Spleen (tissue), 11 donors: ENCODE results near the gene FGF13. TPM values are rescaled to one million over a fixed set of nuclear protein-coding genes. Genes with fewer than 3 reads are reported as not detected.

Experiments
- DNase-seq: peaks from one replicate; pipeline ENCODE4 v3.0.0-alpha.2; 2020
- H3K27ac ChIP-seq, 8 donors: fragments of 200-600 bp; sonication (generic) in 7 of 8; 1 replicate in 4 of 8; 2 replicates in 4 of 8; pipeline versions ENCODE4 v1.5.0 to v1.8.0; 2016 to 2021; ENCODE audit warnings: inconsistent platforms in 4 of 8, mild to moderate bottlenecking in 4 of 8, moderate library complexity in 1 of 8
- H3K27me3 ChIP-seq, 7 donors: fragments of 200-600 bp; sonication (generic) in 6 of 7; replicated peaks in 1 of 7; 1 replicate in 4 of 7; 2 replicates in 3 of 7; pipeline versions ENCODE4 v1.5.0 to v1.8.0; 2016 to 2021; ENCODE audit warnings: inconsistent platforms in 3 of 7, mild to moderate bottlenecking in 1 of 7
- H3K36me3 ChIP-seq, 6 donors: fragments of 200-600 bp; sonication (generic) in 5 of 6; 1 replicate in 4 of 6; 2 replicates in 2 of 6; pipeline versions ENCODE4 v1.5.0 to v1.8.0; 2016 to 2021; ENCODE audit warnings: inconsistent platforms in 2 of 6
- H3K4me1 ChIP-seq, 6 donors: fragments of 200-600 bp; sonication (generic) in 5 of 6; 1 replicate in 3 of 6; 2 replicates in 3 of 6; pipeline versions ENCODE4 v1.5.0 to v1.8.0; 2016 to 2021; ENCODE audit warnings: inconsistent platforms in 3 of 6
- H3K4me3 ChIP-seq, 8 donors: fragments of 200-600 bp; sonication (generic) in 7 of 8; 1 replicate in 4 of 8; 2 replicates in 4 of 8; pipeline versions ENCODE4 v1.5.0 to v1.8.0; 2016 to 2021; ENCODE audit warnings: inconsistent platforms in 4 of 8, mild to moderate bottlenecking in 4 of 8, moderate library complexity in 2 of 8
- H3K9me3 ChIP-seq, 8 donors: fragments of 200-600 bp; sonication (generic) in 7 of 8; 1 replicate in 4 of 8; 2 replicates in 4 of 8; pipeline versions ENCODE4 v1.5.0 to v1.8.0; 2016 to 2021; ENCODE audit warnings: inconsistent platforms in 4 of 8
- POLR2A ChIP-seq, 3 donors: fragments of 450-650 bp; IDR thresholded peaks; one replicate each; pipeline ENCODE4 v1.5.1; 2017; ENCODE audit warnings: antibody characterized with exemption in 3 of 3, mild to moderate bottlenecking in 1 of 3
- POLR2AphosphoS5 ChIP-seq, 3 donors: sonication (generic); formaldehyde crosslinking; IDR thresholded peaks; one replicate each; pipeline ENCODE4 v1.5.1; 2017; ENCODE audit warnings: antibody characterized with exemption in 3 of 3
- WGBS, 5 donors: extraction: QIAGEN DNeasy Blood & Tissue Kit in 3 of 5; methylation state at CpG; one replicate each; pipeline versions ENCODE4 v1.1.5 to v1.1.7; 2013 to 2018; 5-methylcytosine and 5-hydroxymethylcytosine counted together
- intact Hi-C: fragments of 100-400 bp; cut with DNase I; formaldehyde crosslinking; loops from one replicate; pipeline ENCODE4 v1.15.0; 2023; ENCODE audit warnings: low total_unique reads
- polyA plus RNA-seq, 3 donors: library from polyadenylated mRNA; stranded (reverse); fragments of 200-250 nt; gene quantifications; one replicate each; pipeline ENCODE4 v1.2.1, GENCODE V29; 2013
- total RNA-seq, 7 donors: library from RNA; depleted of rRNA in 3 of 7; stranded (reverse); fragments of >200 nt in 3 of 7; fragmentation: NEBNext Ultra II Directional in 4 of 7; extraction: Animal tissue kit (Norgen Biotek cat#: 25700) in 4 of 7; gene quantifications; one replicate each; pipeline versions ENCODE4 v1.1.0 to v1.2.1, GENCODE V29; 2016 to 2021
- TF ChIP-seq, protein P1 (sequence below), 11 experiments: fragments of 200-600 bp in 7 of 11; fragments of 450-650 bp in 4 of 11; sonication (generic) in 4 of 11; IDR thresholded peaks in 8 of 11; conservative IDR thresholded peaks in 3 of 11; 1 replicate in 7 of 11; 2 replicates in 4 of 11; pipeline versions ENCODE4 v1.4.0 to v1.8.0; 2016 to 2021; ENCODE audit warnings: antibody characterized with exemption in 11 of 11, inconsistent platforms in 4 of 11, mild to moderate bottlenecking in 1 of 11
- donor health status: healthy with polysubstance abuse.
- donor health status: DM: no; HTN: no; CAD: no; lungs with moderate emphysema.
- donor health status: DM: no; HTN: no; CAD: no.
- donor health status: Bipolar disorder and iron deficiency.
- donor health status: healthy.
- donor health status: DM: no; HTN: no; CAD: no.
- donor health status: DM: yes; HTN: yes; CAD: no.

Gene FGF13
- total and polyA plus RNA-seq, 10 donors = 2.3 to 10.9 (median 4.9) TPM

DNA sequence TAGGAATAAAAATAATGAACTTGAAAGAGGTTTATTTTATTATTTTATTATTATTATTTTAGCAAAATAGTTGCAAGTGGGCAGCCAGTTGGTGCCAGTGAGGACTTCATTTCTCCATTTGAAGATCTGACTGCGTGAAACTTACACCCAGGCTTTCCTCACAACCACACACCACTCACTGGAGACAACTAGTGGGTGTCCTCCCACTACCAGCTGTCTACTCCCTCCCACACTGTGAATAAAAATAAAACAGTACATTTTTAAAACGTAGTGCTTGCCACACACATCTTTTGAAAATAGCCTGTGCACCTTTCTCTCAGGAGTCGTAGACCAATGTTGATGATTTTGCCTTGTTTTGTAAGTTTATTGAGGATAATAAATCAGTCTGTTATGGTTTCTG is 7.4 kb downstream of the FGF13 start:
- intact Hi-C loops = no loop called here
- WGBS, 5 donors = 52 to 71% (median 61%) methylated on average over 3 of the region's 3 CpGs

DNA sequence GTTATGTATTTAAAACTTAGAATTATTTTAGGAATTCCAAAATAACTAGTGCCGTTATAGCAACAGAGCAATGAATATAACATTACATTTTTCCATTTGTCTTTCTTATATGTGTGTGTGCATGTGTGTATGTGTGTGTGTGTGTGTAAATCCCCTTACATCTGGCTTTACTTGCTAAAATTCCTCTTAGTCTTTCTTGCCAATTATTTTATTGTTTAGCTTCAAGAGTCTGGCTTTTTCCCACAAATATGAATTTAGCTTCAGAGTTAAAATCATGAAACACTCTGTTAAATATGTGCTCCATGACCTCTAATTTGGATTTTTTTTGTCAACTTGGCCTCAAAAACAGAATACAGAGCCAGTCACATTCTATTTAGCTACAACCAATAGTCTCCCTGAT is 18.9 kb downstream of the FGF13 start:
- Histone ChIP-seq H3K4me1 (no peaks in the 10 kb centered on the region), H3K27me3 (peaks cover 0 to 4% (median 0%) of the 10 kb centered on the region in 7 donors), H3K9me3 (no peaks in the 10 kb centered on the region), H3K4me3 (no peak overlapping the region), H3K27ac (no peak overlapping the region), H3K36me3 (no peaks in the 10 kb centered on the region)
- DNase-seq = no peak
- 75 to 92% (median 81%) methylated on average over 1 of the region's 1 CpG for WGBS, 5 donors
- TF ChIP-seq, protein P1, sequence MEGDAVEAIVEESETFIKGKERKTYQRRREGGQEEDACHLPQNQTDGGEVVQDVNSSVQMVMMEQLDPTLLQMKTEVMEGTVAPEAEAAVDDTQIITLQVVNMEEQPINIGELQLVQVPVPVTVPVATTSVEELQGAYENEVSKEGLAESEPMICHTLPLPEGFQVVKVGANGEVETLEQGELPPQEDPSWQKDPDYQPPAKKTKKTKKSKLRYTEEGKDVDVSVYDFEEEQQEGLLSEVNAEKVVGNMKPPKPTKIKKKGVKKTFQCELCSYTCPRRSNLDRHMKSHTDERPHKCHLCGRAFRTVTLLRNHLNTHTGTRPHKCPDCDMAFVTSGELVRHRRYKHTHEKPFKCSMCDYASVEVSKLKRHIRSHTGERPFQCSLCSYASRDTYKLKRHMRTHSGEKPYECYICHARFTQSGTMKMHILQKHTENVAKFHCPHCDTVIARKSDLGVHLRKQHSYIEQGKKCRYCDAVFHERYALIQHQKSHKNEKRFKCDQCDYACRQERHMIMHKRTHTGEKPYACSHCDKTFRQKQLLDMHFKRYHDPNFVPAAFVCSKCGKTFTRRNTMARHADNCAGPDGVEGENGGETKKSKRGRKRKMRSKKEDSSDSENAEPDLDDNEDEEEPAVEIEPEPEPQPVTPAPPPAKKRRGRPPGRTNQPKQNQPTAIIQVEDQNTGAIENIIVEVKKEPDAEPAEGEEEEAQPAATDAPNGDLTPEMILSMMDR (IDR thresholded peaks at IDR 0.05 in 8 of 11, conservative IDR thresholded peaks at IDR 0.05 in 3 of 11) = no peak
- no peak for TF ChIP-seq POLR2A (IDR thresholded peaks at IDR 0.05)
- no peak for TF ChIP-seq POLR2AphosphoS5 (IDR thresholded peaks at IDR 0.05)
- intact Hi-C loops = no loop called here

More for the DNA sequence above, 7.4 kb downstream of the FGF13 start:
- H3K4me1 ChIP-seq = no peaks in the 10 kb centered on the region
- no peaks in the 10 kb centered on the region for H3K9me3 ChIP-seq
- TF ChIP-seq POLR2AphosphoS5 (IDR thresholded peaks at IDR 0.05) (no peak), POLR2A (IDR thresholded peaks at IDR 0.05) (no peak)
- TF ChIP-seq, protein P1 (IDR thresholded peaks at IDR 0.05 in 8 of 11, conservative IDR thresholded peaks at IDR 0.05 in 3 of 11) = no peak
- no peak overlapping the region for H3K4me3 ChIP-seq
- no peak overlapping the region for H3K27ac ChIP-seq
- no peaks in the 10 kb centered on the region for H3K36me3 ChIP-seq
- DNase-seq = no peak
- peaks cover 0 to 7% (median 0%) of the 10 kb centered on the region in 7 donors for H3K27me3 ChIP-seq

DNA sequence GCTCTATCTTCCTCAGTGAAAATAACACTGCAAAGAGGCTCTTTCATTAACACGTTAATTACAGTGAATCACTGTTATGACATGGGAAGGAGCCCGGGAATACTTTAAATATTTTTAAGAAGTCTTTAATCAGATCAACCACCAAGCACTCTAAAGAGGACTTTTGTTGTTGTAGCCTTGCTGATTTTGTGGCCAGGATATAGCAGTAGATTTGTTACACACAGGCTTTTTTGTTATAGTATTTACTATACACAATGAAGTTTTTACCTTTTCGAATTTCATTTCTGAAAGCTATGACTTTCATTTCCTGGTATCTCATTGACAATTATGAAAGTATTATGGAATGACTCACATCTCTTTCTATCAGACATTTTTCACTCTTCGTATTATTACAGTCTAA is 20.3 kb downstream of the FGF13 start:
- TF ChIP-seq POLR2A (IDR thresholded peaks at IDR 0.05) (no peak), POLR2AphosphoS5 (IDR thresholded peaks at IDR 0.05) (no peak)
- TF ChIP-seq, protein P1 (IDR thresholded peaks at IDR 0.05 in 8 of 11, conservative IDR thresholded peaks at IDR 0.05 in 3 of 11) = no peak
- Histone ChIP-seq H3K27me3 (peaks cover 0 to under 1% (median 0%) of the 10 kb centered on the region in 7 donors), H3K4me1 (no peaks in the 10 kb centered on the region), H3K27ac (no peak overlapping the region), H3K36me3 (no peaks in the 10 kb centered on the region), H3K9me3 (no peaks in the 10 kb centered on the region), H3K4me3 (no peak overlapping the region)
- WGBS, 5 donors = 53 to 83% (median 68%) methylated on average over 4 of the region's 4 CpGs
- DNase-seq = no peak
- intact Hi-C loops = no loop called here

DNA sequence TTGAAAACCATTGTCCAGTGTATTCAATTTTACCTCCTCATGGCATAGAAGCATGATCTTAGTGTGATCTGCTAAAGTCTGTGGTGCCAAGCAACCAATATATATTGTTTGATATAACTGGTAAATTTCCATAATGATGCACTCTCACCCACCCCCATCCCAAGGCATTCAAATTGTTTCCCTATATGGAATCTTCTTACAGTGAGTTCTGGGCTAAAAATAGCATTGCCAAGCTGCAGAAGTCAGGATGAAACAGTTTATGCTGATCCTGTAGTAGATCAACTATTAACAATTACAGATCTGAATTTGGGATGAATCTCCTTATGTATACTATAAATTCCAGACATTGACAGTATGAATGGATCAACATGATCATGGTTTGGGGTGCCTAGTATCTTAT is 20.9 kb downstream of the FGF13 start:
- intact Hi-C loops = no loop called here
- H3K4me1 ChIP-seq = no peaks in the 10 kb centered on the region
- no peaks in the 10 kb centered on the region for H3K9me3 ChIP-seq
- no peak overlapping the region for H3K27ac ChIP-seq
- TF ChIP-seq, protein P1 (IDR thresholded peaks at IDR 0.05 in 8 of 11, conservative IDR thresholded peaks at IDR 0.05 in 3 of 11) = no peak
- TF ChIP-seq POLR2A (IDR thresholded peaks at IDR 0.05) (no peak), POLR2AphosphoS5 (IDR thresholded peaks at IDR 0.05) (no peak)
- H3K4me3 ChIP-seq = no peak overlapping the region
- DNase-seq = no peak
- H3K27me3 ChIP-seq = peaks cover 0 to 5% (median 0%) of the 10 kb centered on the region in 7 donors
- no peaks in the 10 kb centered on the region for H3K36me3 ChIP-seq
